Fibroblast of villous mesenchyme (primary cell): ENCODE results near the gene SLC22A3. TPM values are rescaled to one million over a fixed set of nuclear protein-coding genes. Genes with fewer than 3 reads are reported as not detected.
"Not testable (repeated sequence)": the region's sequence is repeated elsewhere in the genome, so short reads cannot be mapped to it uniquely, and the experiment has no call there.

Source experiments
- DNase-seq: peaks from one replicate; pipeline ENCODE4 v3.0.0-alpha.2; 2010; ENCODE audit warnings: low read depth
- H3K4me3 ChIP-seq: 2 replicates; pipeline ENCODE4 v1.5.1; 2011; ENCODE audit warnings: low read depth, mild to moderate bottlenecking, low read length
- total RNA-seq: library from RNA; depleted of rRNA; stranded (reverse); fragments of >200 nt; gene quantifications from 2 replicates; pipeline ENCODE4 v1.2.3, GENCODE V29; 2012
- TF ChIP-seq, protein P1 (sequence below): IDR thresholded peaks from 2 replicates; pipeline ENCODE4 v1.5.1; 2012; ENCODE audit warnings: low read depth, mild to moderate bottlenecking, low read length; ENCODE audit not compliant: insufficient read depth

The SLC22A3 gene
- total RNA-seq, 1 donor, result 1.3 TPM

DNA sequence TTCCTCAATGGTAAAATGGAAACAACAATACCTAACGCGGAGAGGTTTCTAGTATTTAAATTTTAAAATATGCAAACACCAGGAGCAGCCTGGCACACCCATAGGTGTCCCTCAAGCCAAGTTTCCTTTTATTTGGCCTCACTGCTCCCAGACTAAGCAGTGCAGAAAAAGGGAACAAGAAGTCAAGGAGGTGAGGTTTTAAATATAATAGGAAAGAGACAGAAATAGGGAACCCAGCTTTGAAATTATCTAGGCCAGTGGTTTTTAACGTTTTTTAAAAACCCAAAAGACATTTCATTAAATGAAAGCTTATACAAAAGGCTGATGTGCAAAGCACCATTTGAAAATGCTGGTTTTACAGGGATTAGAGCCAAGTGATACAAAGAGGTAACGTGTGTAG lies 109.6 kb downstream of the SLC22A3 start:
- no peak for DNase-seq
- TF ChIP-seq, protein P1, sequence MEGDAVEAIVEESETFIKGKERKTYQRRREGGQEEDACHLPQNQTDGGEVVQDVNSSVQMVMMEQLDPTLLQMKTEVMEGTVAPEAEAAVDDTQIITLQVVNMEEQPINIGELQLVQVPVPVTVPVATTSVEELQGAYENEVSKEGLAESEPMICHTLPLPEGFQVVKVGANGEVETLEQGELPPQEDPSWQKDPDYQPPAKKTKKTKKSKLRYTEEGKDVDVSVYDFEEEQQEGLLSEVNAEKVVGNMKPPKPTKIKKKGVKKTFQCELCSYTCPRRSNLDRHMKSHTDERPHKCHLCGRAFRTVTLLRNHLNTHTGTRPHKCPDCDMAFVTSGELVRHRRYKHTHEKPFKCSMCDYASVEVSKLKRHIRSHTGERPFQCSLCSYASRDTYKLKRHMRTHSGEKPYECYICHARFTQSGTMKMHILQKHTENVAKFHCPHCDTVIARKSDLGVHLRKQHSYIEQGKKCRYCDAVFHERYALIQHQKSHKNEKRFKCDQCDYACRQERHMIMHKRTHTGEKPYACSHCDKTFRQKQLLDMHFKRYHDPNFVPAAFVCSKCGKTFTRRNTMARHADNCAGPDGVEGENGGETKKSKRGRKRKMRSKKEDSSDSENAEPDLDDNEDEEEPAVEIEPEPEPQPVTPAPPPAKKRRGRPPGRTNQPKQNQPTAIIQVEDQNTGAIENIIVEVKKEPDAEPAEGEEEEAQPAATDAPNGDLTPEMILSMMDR, result no peak
- no peak overlapping the region for H3K4me3 ChIP-seq

DNA sequence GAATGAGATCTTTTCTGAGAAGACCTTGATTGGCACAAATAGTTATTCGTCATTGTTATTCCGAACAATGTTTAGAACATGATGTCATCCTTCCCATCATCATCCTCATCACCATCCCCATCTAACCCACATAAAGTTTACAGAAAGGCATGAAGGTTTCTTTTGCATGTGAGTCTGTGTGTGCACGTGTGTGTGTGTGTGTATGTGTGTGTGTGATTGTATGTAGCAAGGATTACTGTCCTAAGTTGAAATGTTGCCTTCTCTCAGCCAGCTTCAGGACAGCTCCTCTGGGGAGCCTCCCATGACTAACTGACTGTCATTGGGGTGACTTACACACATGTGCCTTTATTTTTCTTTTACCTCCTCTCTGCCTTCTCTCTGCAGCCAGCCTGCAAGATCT lies 113.5 kb downstream of the SLC22A3 start:
- no peak overlapping the region for H3K4me3 ChIP-seq
- peak; percentile 4 for DNase-seq
- TF ChIP-seq, protein P1, result no peak

- DNase-seq, result no peak
- H3K4me3 ChIP-seq, result no peak overlapping the region
- TF ChIP-seq, protein P1, result no peak
Measured at GRCh38 chr6:160462116-160462515, 113.9 kb downstream of the SLC22A3 start.

GRCh38 chr6:160462551-160463109 lies 114.5 kb downstream of the SLC22A3 start:
- DNase-seq, result peak; percentile 87
- no peak overlapping the region for H3K4me3 ChIP-seq
- TF ChIP-seq, protein P1, result no peak

DNA sequence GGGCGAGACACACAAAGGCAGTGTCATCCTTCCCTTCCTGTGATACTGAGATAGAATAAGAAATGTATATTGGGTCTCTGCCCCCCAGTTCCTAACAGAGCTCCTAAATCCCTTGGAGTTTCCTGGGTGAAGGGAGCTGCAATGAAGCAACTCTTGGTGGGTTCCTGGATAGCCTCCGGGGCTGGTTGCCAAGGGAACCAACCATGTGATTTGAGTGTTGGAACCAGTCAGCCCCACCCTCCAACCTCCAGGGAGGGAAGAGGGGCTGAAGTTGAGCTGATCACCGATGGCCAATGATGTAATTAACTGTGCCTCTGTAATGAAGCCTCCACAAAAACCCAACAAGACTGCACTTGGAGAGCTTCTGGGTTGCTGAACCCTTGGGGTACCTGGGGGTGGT lies 116.6 kb downstream of the SLC22A3 start:
- TF ChIP-seq, protein P1, result no peak
- no peak for DNase-seq
- H3K4me3 ChIP-seq, result no peak overlapping the region

DNA sequence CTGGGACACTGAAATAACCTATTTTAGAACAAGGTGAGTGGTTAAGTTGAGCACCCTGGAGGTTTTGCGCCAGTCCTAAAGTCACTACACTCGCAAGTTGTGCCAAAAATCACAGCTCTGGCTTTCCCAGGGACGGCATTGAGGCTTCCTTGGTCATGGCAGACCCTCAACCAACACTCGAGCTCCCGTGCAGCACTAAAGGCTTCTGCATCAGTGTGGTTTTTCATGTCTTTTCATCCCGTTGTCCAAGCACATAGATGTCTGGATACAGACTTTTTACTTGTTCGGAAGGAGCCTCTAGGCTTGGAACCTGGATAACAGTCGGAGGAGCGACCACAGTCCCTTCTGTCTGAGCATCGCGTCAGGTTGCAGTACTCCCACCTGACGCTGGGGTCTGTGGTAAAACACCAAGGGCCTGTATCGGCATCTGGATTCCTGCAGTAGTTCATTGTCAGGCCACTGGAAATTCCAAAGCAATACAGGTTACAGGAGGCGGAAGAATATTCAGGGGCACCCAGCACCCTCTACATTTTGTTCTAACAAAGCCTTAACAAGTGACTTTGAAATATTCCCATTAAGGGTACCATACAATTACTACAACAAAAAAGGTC lies 119.2 kb downstream of the SLC22A3 start:
- not testable (repeated sequence) for H3K4me3 ChIP-seq

DNA sequence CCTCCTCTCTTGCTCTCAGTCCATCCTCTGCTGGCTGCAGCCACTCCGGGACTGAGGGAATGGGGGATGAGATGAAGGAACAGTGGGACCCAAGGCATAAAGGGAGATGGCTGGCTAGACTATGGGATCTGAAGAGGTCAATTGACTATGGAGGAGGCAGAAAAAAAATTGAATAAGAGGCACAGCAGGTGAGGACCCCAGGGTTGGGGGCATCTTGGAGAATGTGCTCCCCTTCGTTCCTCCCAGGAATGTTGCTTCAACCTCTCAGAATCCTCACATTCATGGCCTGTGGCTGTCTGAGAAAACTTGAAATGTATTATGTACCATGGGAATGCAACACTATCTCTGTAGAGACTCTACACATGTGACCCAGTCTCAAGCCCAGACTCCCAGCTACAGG lies 121.0 kb downstream of the SLC22A3 start:
- no peak for DNase-seq
- TF ChIP-seq, protein P1, result no peak
- H3K4me3 ChIP-seq, result no peak overlapping the region

More for the DNA sequence above, 119.2 kb downstream of the SLC22A3 start:
- not testable (repeated sequence) for DNase-seq

DNA sequence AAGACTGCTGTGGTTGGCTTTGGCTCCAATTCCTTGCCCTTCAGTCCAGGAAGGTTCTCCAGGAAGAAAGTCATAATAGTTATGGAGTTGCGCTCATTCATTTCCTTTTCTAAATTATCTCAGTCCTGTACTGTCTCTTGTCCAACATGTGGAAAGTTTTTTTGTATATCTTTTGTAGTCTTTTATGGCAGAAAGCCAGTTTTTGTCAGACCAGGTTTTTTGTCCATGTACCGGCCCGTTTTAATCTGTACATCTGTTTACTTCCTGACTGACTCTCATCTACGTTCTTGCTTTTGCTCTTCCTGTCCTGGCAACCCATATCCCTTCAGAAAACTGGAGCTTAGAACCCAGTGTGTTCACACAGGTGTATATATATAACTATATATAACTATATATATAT lies 127.9 kb downstream of the SLC22A3 start:
- not testable (repeated sequence) for H3K4me3 ChIP-seq, DNase-seq

GRCh38 chr6:160477072-160477471 lies 128.9 kb downstream of the SLC22A3 start:
- H3K4me3 ChIP-seq, DNase-seq: not testable (repeated sequence)
